ENCODE data around the gene TMPRSS2.

TMPRSS2 gene

GRCh38 chr21:41509733-41510132 is 1.8 kb upstream of the TMPRSS2 start:
- no peak for DNase-seq (ENCODE audit: low spot score)

- no peak for DNase-seq (ENCODE audit: low spot score)
Observed at GRCh38 chr21:41509145-41509496, 1.2 kb upstream of the TMPRSS2 start.

- no peak for DNase-seq (ENCODE audit: low spot score)
Observed at GRCh38 chr21:41508415-41509144, 622 bp upstream of the TMPRSS2 start.

- DNase-seq (ENCODE audit: low spot score) = no peak
Observed at GRCh38 chr21:41506611-41507520, 1.1 kb downstream of the TMPRSS2 start.

- DNase-seq (ENCODE audit: low spot score) = no peak
Observed at GRCh38 chr21:41506005-41506594, 1.9 kb downstream of the TMPRSS2 start.

- DNase-seq (ENCODE audit: low spot score) = no peak
Observed at GRCh38 chr21:41504030-41504429, 3.9 kb downstream of the TMPRSS2 start.

GRCh38 chr21:41503331-41503730 is 4.6 kb downstream of the TMPRSS2 start:
- no peak for DNase-seq (ENCODE audit: low spot score)

GRCh38 chr21:41501919-41502318 is 6.0 kb downstream of the TMPRSS2 start:
- peak; percentile 23 for DNase-seq (ENCODE audit: low spot score)

GRCh38 chr21:41500931-41501381 is 7.0 kb downstream of the TMPRSS2 start:
- DNase-seq (ENCODE audit: low spot score) = no peak

- DNase-seq (ENCODE audit: low spot score) = no peak
Observed at GRCh38 chr21:41500363-41500762, 7.6 kb downstream of the TMPRSS2 start.

GRCh38 chr21:41499920-41500319 is 8.0 kb downstream of the TMPRSS2 start:
- no peak for DNase-seq (ENCODE audit: low spot score)

- no peak for DNase-seq (ENCODE audit: low spot score)
Observed at GRCh38 chr21:41497788-41498187, 10.2 kb downstream of the TMPRSS2 start.

- no peak for DNase-seq (ENCODE audit: low spot score)
Observed at GRCh38 chr21:41497008-41497407, 10.9 kb downstream of the TMPRSS2 start.

- no peak for DNase-seq (ENCODE audit: low spot score)
Observed at GRCh38 chr21:41494242-41494641, 13.7 kb downstream of the TMPRSS2 start.

GRCh38 chr21:41491412-41491811 is 16.5 kb downstream of the TMPRSS2 start:
- no peak for DNase-seq (ENCODE audit: low spot score)

GRCh38 chr21:41490330-41490729 is 17.6 kb downstream of the TMPRSS2 start:
- DNase-seq (ENCODE audit: low spot score) = no peak

GRCh38 chr21:41489329-41489728 is 18.6 kb downstream of the TMPRSS2 start:
- no peak for DNase-seq (ENCODE audit: low spot score)

- DNase-seq (ENCODE audit: low spot score) = no peak
Observed at GRCh38 chr21:41488080-41488479, 19.9 kb downstream of the TMPRSS2 start.

- no peak for DNase-seq (ENCODE audit: low spot score)
Observed at GRCh38 chr21:41487082-41487481, 20.9 kb downstream of the TMPRSS2 start.

GRCh38 chr21:41483973-41484372 is 24.0 kb downstream of the TMPRSS2 start:
- no peak for DNase-seq (ENCODE audit: low spot score)

- DNase-seq (ENCODE audit: low spot score) = no peak
Observed at GRCh38 chr21:41483415-41483814, 24.5 kb downstream of the TMPRSS2 start.

GRCh38 chr21:41482980-41483379 is 25.0 kb downstream of the TMPRSS2 start:
- no peak for DNase-seq (ENCODE audit: low spot score)

- DNase-seq (ENCODE audit: low spot score) = no peak
Observed at GRCh38 chr21:41482301-41482700, 25.7 kb downstream of the TMPRSS2 start.

All from COLO829 (cell line).